Testis (tissue), 3 donors: ENCODE results near the gene COL26A1. TPM values are rescaled to one million over a fixed set of nuclear protein-coding genes. Genes with fewer than 3 reads are reported as not detected.

ENCODE experiments used
- DNase-seq: peaks from one replicate; pipeline ENCODE4 v3.0.0-alpha.2; 2019
- H3K27ac ChIP-seq, 2 donors: fragments of 200-600 bp; sonication (generic); one replicate each; pipeline ENCODE4 v1.5.1; 2019
- H3K27me3 ChIP-seq: fragments of 200-600 bp; sonication (generic); one replicate; pipeline ENCODE4 v1.5.1; 2019
- H3K36me3 ChIP-seq: fragments of 200-600 bp; sonication (generic); one replicate; pipeline ENCODE4 v1.5.1; 2017; ENCODE audit warnings: low read depth; ENCODE audit errors: missing control alignments
- H3K4me1 ChIP-seq: fragments of 200-600 bp; sonication (generic); one replicate; pipeline ENCODE4 v1.5.1; 2019
- H3K4me3 ChIP-seq, 2 donors: fragments of 200-600 bp; sonication (generic); one replicate each; pipeline ENCODE4 v1.5.1; 2017 to 2019
- H3K9me3 ChIP-seq: fragments of 200-600 bp; sonication (generic); one replicate; pipeline ENCODE4 v1.5.1; 2017
- POLR2A ChIP-seq: fragments of 450-650 bp; IDR thresholded peaks from one replicate; pipeline ENCODE4 v1.6.1; 2017; ENCODE audit warnings: antibody characterized with exemption, mild to moderate bottlenecking, moderate library complexity
- WGBS, 2 donors: methylation state at CpG; one replicate each; pipeline ENCODE4 v1.1.5; 2018; 5-methylcytosine and 5-hydroxymethylcytosine counted together
- intact Hi-C: fragments of 100-400 bp; cut with DNase I; formaldehyde crosslinking; loops from one replicate; pipeline ENCODE4 v1.15.1; 2023; ENCODE audit warnings: low total_unique reads
- polyA plus RNA-seq: library from polyadenylated mRNA; stranded (reverse); fragments of 350-450 nt; fragmentation: Illumina TruSeq; extraction: RNeasy Lipid Tissue Mini Kit (QIAGEN cat#74804); gene quantifications from one replicate; pipeline ENCODE4 v1.2.3, GENCODE V29; 2014; ENCODE audit warnings: low read depth, low replicate concordance; ENCODE audit not compliant: insufficient read depth
- total RNA-seq, 2 donors: library from RNA; depleted of rRNA; stranded (reverse); fragments of >200 nt; gene quantifications; one replicate each; pipeline ENCODE4 v1.2.3, GENCODE V29; 2016
- TF ChIP-seq, protein P1 (sequence below), 3 experiments: fragments of 450-650 bp in 2 of 3; fragments of 200-600 bp in 1 of 3; sonication (generic) in 1 of 3; IDR thresholded peaks; one replicate each; pipeline ENCODE4 v1.5.1; 2016 to 2019; ENCODE audit warnings: antibody characterized with exemption in 3 of 3, mild to moderate bottlenecking in 2 of 3, moderate library complexity in 1 of 3

Gene COL26A1
- total and polyA plus RNA-seq, 3 donors from 2014 or later = 0.94 to 3.1 (median 1.1) TPM

GRCh38 chr7:101436221-101436735 lies 73.6 kb downstream of the COL26A1 start:
- 38 to 50% methylated on average over 14 to 15 of the region's 15 CpGs for WGBS, 2 donors
- Histone ChIP-seq H3K4me1 (no peaks in the 10 kb centered on the region), H3K27ac (no peak overlapping the region), H3K4me3 (no peak overlapping the region), H3K27me3 (no peaks in the 10 kb centered on the region), H3K9me3 (no peaks in the 10 kb centered on the region), H3K36me3 (no peaks in the 10 kb centered on the region)
- no peak for DNase-seq
- intact Hi-C loops = no loop called here
- TF ChIP-seq, protein P1, sequence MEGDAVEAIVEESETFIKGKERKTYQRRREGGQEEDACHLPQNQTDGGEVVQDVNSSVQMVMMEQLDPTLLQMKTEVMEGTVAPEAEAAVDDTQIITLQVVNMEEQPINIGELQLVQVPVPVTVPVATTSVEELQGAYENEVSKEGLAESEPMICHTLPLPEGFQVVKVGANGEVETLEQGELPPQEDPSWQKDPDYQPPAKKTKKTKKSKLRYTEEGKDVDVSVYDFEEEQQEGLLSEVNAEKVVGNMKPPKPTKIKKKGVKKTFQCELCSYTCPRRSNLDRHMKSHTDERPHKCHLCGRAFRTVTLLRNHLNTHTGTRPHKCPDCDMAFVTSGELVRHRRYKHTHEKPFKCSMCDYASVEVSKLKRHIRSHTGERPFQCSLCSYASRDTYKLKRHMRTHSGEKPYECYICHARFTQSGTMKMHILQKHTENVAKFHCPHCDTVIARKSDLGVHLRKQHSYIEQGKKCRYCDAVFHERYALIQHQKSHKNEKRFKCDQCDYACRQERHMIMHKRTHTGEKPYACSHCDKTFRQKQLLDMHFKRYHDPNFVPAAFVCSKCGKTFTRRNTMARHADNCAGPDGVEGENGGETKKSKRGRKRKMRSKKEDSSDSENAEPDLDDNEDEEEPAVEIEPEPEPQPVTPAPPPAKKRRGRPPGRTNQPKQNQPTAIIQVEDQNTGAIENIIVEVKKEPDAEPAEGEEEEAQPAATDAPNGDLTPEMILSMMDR (IDR thresholded peaks at IDR 0.05) = no peak
- no peak for TF ChIP-seq POLR2A

- TF ChIP-seq, protein P1 (IDR thresholded peaks at IDR 0.05) = no peak
- TF ChIP-seq POLR2A = no peak
- Histone ChIP-seq H3K9me3 (no peaks in the 10 kb centered on the region), H3K4me3 (no peak overlapping the region), H3K4me1 (no peaks in the 10 kb centered on the region), H3K27ac (no peak overlapping the region), H3K36me3 (no peaks in the 10 kb centered on the region), H3K27me3 (no peaks in the 10 kb centered on the region)
- intact Hi-C loops = no loop called here
- DNase-seq = peak; percentile 25
- WGBS, 2 donors = 81% methylated on average over 19 of the region's 19 CpGs
These were observed 74.3 kb downstream of the COL26A1 start for GRCh38 chr7:101436857-101437576.

DNA sequence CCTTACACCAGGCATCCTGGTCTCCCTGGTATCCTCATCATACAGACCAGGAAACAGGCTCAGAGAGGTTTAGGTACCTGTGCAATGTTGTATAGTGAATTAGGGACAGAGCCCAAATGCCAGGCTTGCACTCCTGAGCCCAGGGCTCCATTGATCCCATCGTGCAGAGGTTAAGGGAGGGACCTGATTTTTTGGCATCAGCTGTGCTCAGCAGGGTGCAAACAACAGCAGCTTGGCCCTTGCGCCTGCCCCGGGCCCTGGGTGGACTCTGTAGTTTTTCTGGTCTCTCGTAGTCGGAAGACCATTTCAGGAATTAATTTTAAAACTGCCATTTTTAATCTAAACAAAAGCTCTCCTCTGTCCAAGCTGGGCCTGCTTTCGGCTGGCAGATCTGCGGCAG lies 79.2 kb downstream of the COL26A1 start:
- intact Hi-C loops = no loop called here

DNA sequence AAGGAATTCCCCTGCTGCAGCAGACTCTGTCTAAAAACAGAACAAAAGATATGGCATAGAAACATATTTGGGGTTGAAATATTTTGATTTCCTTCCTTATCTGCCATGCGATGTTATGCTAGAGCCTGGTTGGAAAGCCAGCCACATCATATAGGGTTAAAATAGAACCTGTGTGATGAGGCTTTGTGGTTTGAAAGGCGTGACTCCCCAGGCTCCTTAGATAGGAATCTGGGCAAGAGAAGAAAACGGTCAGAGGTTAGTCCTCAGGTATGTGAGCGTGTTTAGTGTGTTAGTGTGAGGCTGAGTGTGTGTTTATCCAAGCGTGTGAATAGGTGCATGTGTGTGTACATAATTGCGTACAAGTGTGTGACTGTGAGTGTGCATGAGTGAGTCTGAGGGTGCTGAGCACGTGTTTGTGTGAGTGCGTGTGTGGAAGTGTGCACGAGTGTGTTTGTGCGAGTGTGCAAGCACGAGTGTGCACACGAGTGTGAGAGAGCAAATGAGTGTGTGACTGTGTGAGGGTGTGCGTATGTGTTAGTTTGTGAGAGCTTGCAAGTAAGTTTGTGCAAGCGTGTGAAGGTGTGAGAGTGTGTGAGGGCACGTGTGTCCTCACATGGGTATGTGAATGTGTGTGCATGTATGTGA lies 79.9 kb downstream of the COL26A1 start:
- no peak for DNase-seq
- H3K4me1 ChIP-seq = no peaks in the 10 kb centered on the region
- H3K9me3 ChIP-seq = no peaks in the 10 kb centered on the region
- intact Hi-C loops = no loop called here
- WGBS, 2 donors = 44 to 58% methylated on average over 15 of the region's 15 CpGs
- H3K4me3 ChIP-seq = no peak overlapping the region
- H3K27me3 ChIP-seq = no peaks in the 10 kb centered on the region
- TF ChIP-seq POLR2A = no peak
- TF ChIP-seq, protein P1 (IDR thresholded peaks at IDR 0.05) = no peak
- no peaks in the 10 kb centered on the region for H3K36me3 ChIP-seq
- H3K27ac ChIP-seq = no peak overlapping the region

More for the DNA sequence above, 79.2 kb downstream of the COL26A1 start:
- H3K27ac ChIP-seq = no peak overlapping the region
- no peaks in the 10 kb centered on the region for H3K9me3 ChIP-seq
- H3K4me1 ChIP-seq = no peaks in the 10 kb centered on the region
- DNase-seq = no peak
- no peaks in the 10 kb centered on the region for H3K27me3 ChIP-seq
- TF ChIP-seq, protein P1 (IDR thresholded peaks at IDR 0.05) = no peak
- no peak for TF ChIP-seq POLR2A
- 76 to 79% methylated on average over 7 of the region's 7 CpGs for WGBS, 2 donors
- no peak overlapping the region for H3K4me3 ChIP-seq
- no peaks in the 10 kb centered on the region for H3K36me3 ChIP-seq
